ENCODE measurements around the gene MRPL24. TPM values are rescaled to one million over a fixed set of nuclear protein-coding genes. Genes with fewer than 3 reads are reported as not detected.

Gene MRPL24
- total RNA-seq, 2 donors from 2014 or later = 60.5 to 63.7 TPM

Other genes with a start within 250 kb of the MRPL24 start
- 100 to 1,000 TPM in 1 of 2 donors, 10 to 100 TPM in 1; 77.5 to 102 TPM for gene MEF2D, start 240.3 kb downstream of the MRPL24 start, total RNA-seq
- gene IQGAP3, start 168.5 kb downstream of the MRPL24 start, total RNA-seq = under 1 TPM; 0.43 to 0.79 TPM
- gene TTC24, start 161.4 kb downstream of the MRPL24 start, total RNA-seq = not detected
- gene NAXE, start 149.3 kb downstream of the MRPL24 start, total RNA-seq = 10 to 100 TPM; 62.5 to 82.1 TPM
- gene GPATCH4, start 139.6 kb downstream of the MRPL24 start, total RNA-seq = 10 to 100 TPM; 28.3 to 37.7 TPM
- gene HAPLN2, start 121.7 kb downstream of the MRPL24 start, total RNA-seq = 1 to 10 TPM; 4.4 to 8.7 TPM
- under 1 TPM; 0.29 to 0.60 TPM for gene BCAN, start 99.0 kb downstream of the MRPL24 start, total RNA-seq
- gene NES, start 63.7 kb downstream of the MRPL24 start, total RNA-seq = 100 to 1,000 TPM in 1 of 2 donors, 10 to 100 TPM in 1; 100.0 to 142 TPM
- gene CRABP2, start 35.5 kb downstream of the MRPL24 start, total RNA-seq = 10 to 100 TPM in 1 of 2 donors, 1 to 10 TPM in 1; 9.2 to 20.9 TPM
- gene METTL25B, start 12.6 kb downstream of the MRPL24 start, total RNA-seq = 10 to 100 TPM; 19.6 to 21.6 TPM
- gene ISG20L2, start 12.3 kb downstream of the MRPL24 start, total RNA-seq = 10 to 100 TPM; 17.3 to 20.3 TPM
- 100 to 1,000 TPM; 101 to 126 TPM for gene HDGF, start 10.6 kb upstream of the MRPL24 start, total RNA-seq
- gene PRCC, start 26.4 kb upstream of the MRPL24 start, total RNA-seq = 10 to 100 TPM; 44.3 to 48.6 TPM
- gene SH2D2A, start 75.8 kb upstream of the MRPL24 start, total RNA-seq = 1 to 10 TPM; 3.2 to 3.4 TPM
- gene INSRR, start 118.0 kb upstream of the MRPL24 start, total RNA-seq = under 1 TPM; 0.19 to 0.23 TPM
- gene NTRK1, start 119.8 kb upstream of the MRPL24 start, total RNA-seq = 1 to 10 TPM; 3.5 to 3.9 TPM
- gene PEAR1, start 152.6 kb upstream of the MRPL24 start, total RNA-seq = 10 to 100 TPM; 14.5 to 14.6 TPM
- not detected for gene LRRC71, start 179.5 kb upstream of the MRPL24 start, total RNA-seq

Measured in posterior vena cava (tissue), 2 donors.